ENCODE measurements around the gene SIGLEC12. TPM values are rescaled to one million over a fixed set of nuclear protein-coding genes. Genes with fewer than 3 reads are reported as not detected.
"Not testable (repeated sequence)": the region's sequence is repeated elsewhere in the genome, so short reads cannot be mapped to it uniquely, and the experiment has no call there.

The SIGLEC12 gene
- total RNA-seq, 1 donor from 2014 or later: not detected

GRCh38 chr19:51525651-51526050 lies 24.1 kb upstream of the SIGLEC12 start:
- DNase-seq (ENCODE audit: low spot score): no peak
- intact Hi-C loops (cut with DNase I): no loop called here

DNA sequence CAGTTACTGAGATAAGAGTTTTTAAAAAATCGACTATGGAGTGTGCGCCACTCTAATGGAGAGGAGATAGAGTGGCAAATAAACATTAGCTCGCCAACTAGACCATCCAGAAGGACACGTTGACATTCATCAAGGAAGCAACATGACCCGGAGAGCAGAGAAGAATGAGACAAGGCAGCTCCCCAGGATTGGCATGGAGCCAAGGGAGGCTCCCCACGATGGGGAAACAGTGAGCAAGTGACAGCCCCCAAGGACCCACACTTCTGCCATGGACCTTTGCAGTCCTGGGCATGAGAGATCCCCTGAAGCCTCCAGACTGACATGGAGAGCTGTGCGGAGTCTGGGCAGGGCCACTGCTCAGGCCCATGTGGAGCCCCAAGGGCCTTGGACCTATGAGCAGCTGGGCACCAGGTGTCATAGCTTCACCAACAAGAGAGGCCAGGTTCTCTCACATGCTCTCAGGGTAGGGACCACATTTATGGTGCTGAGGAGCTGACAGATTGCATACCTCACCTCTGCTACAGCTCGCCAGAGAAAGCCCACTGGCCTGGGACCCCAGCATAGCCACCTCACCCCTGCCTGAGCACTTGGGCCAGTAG lies 23.2 kb upstream of the SIGLEC12 start:
- intact Hi-C loops (cut with DNase I): no loop called here
- DNase-seq (ENCODE audit: low spot score): no peak

- intact Hi-C loops (cut with DNase I): no loop called here
- no peak for DNase-seq (ENCODE audit: low spot score)
Observed at GRCh38 chr19:51521781-51522180, 20.2 kb upstream of the SIGLEC12 start.

DNA sequence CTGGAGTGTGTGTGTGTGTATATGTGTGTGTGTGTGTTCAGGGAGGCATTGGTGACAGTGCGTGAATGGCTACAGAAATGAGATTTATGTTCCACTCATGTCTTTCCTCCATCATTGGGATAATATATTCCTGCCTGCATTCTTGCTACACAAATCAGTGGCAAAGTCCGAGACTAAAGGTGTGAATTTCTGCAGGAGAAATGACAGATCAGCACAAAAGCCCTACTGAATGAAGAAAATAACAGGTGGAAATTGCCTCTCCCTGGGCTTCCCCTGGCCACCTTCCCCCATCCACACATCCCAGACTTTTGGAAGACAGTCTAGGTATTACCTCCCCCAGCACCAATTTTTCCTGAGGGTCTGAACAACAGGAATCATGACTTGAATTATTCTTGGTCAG lies 19.8 kb upstream of the SIGLEC12 start:
- no peak for DNase-seq (ENCODE audit: low spot score)
- intact Hi-C loops (cut with DNase I): no loop called here

DNA sequence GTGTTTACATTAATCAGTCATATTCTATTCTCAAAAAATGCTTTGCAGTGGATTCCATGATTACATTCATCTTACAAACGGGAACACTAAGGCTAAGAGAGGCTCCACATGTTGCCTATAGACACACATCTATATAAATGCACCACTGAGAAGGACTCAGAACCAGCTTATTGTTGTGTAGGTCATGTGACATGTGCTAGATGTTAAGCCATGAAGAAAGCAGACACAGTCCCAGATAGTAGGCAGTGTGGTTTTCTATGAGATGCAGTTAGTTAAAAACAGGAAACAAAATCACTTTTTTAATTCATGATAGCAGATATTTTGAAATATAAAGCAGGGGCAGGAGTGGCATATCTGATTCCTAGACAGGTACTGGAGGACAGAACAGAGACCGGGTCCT lies 19.1 kb upstream of the SIGLEC12 start:
- no peak for DNase-seq (ENCODE audit: low spot score)
- intact Hi-C loops (cut with DNase I): no loop called here

GRCh38 chr19:51514866-51515481 lies 13.4 kb upstream of the SIGLEC12 start:
- intact Hi-C loops (cut with DNase I): no loop called here
- no peak for DNase-seq (ENCODE audit: low spot score)

DNA sequence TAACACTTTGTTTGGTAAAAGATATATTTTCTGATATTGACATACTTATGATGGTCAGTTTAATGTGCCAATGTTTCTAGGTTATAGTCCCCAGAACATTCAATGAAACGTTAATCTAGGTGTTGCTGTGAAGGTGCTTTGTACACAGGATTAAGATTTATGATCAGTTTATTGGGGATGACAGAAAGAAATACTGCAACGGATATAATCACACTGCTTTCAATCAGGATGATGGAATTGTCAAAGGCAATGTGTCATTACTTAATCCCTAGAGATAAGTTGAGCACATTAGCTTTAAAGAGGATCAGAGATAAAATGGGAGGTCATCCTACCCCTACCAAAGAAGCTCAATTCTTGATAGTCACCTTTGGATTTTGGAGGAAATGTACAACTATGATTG lies 12.4 kb upstream of the SIGLEC12 start:
- intact Hi-C loops (cut with DNase I): no loop called here
- no peak for DNase-seq (ENCODE audit: low spot score)

GRCh38 chr19:51511353-51511752 lies 9.8 kb upstream of the SIGLEC12 start:
- no peak for DNase-seq (ENCODE audit: low spot score)
- intact Hi-C loops (cut with DNase I): no loop called here

DNA sequence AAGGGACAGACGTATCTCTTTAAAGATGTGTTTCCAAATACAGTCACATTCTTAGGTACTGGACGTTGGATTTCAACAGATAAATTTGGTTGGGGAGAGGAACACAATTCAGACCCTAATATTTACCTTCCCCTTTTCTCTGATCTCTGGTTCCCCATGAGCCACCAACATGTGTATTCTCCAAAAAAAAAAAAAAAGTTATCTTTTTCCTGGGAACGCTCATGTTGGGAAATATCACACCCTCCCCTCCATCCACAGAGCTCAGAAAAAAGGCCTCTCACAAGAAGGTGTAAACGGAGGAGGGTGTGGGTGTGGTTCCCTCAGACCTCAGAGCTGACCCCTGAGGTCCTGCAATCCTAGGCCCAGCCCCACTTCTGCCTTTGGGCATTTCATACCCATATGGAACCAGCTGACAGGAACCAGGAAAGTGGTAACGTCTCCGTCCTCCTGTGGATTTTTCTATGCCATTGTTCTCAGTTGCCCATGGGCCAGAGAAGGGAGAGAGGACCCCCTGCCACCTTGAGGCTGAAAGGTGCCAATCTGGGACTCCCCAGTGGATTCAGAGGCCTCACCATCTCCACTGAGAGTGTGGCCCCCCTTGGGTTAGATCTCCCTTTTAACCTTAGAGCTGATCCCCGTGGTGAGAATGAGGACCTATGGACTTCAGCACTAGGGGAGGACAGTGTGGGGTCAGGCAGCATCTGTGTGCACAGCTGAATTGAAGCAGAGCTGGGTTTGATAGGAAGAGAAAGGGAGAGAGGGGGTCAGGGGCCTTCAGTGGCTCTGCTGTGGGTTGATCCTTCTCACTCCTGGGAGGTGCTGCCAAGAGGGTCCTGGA lies 8.4 kb upstream of the SIGLEC12 start:
- intact Hi-C loops (cut with DNase I): no loop called here
- DNase-seq (ENCODE audit: low spot score): no peak

- no peak for DNase-seq (ENCODE audit: low spot score)
- intact Hi-C loops (cut with DNase I): no loop called here
Observed at GRCh38 chr19:51508059-51508733, 6.6 kb upstream of the SIGLEC12 start.

DNA sequence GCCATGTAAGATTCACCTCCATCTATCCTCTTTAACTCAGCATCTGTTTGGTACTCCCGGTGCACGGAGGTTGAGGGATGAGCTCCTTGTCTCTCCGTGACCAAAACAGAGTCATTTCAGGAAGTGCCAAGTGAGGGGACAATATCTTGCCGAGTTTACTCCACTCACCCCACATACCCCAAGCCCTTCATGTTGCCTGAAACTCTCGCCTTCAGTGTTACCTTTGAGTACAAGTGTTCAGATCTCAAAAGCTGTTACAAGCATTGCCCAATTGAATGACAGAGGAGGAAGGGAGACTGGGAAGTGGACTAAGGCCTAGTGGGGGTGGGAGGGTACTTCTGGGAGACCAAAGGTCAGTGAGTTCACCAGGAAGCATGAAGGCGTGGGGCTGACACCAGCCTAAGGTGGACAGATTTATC lies 6.0 kb upstream of the SIGLEC12 start:
- intact Hi-C loops (cut with DNase I): no loop called here

GRCh38 chr19:51507192-51507591 lies 5.6 kb upstream of the SIGLEC12 start:
- intact Hi-C loops (cut with DNase I): no loop called here

More for the DNA sequence above, 6.0 kb upstream of the SIGLEC12 start:
- no peak for DNase-seq (ENCODE audit: low spot score)

DNA sequence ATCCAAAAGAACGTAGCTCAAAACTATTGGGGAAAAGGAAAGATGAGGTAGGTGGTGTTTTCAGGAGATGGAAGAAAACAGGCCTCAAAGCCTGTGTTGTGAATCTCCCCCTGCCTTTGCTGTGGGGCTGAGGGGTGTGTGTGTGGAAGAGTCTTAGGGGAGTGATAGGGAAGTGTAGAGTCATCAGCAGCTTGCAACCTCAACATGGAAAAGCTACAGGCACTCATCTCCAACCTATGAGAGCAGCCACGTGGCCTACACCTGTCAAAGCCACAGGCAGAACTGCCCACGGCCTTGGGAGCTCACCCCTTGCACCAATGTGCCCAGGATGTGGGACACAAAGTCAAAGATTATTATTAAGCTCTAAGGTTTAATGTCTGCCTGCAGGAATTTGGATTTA lies 4.3 kb upstream of the SIGLEC12 start:
- DNase-seq (ENCODE audit: low spot score): no peak
- intact Hi-C loops (cut with DNase I): no loop called here

More at GRCh38 chr19:51507192-51507591, 5.6 kb upstream of the SIGLEC12 start:
- no peak for DNase-seq (ENCODE audit: low spot score)

DNA sequence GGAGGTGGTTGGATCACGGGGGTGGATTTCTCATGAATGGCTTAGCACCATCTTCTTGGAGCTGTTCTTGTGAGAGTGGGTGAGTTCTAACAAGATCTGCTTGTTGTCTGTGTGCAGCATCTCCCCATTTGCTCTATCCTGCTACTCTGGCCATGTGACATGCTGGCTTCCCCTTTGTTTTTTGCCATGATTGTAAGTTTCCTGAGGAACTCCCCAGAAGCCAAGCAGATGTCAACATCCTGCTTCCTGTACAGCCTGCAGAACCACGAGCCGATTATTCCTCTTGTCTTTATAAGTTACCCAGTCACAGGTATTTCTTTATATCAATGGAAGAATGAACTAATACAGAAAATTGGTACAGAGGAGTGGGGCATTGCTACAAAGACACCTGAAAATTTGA lies 2.3 kb upstream of the SIGLEC12 start:
- no peak for DNase-seq (ENCODE audit: low spot score)
- intact Hi-C loops (cut with DNase I): no loop called here

GRCh38 chr19:51503286-51503817 lies 1.8 kb upstream of the SIGLEC12 start:
- intact Hi-C loops (cut with DNase I): no loop called here
- DNase-seq (ENCODE audit: low spot score): no peak

DNA sequence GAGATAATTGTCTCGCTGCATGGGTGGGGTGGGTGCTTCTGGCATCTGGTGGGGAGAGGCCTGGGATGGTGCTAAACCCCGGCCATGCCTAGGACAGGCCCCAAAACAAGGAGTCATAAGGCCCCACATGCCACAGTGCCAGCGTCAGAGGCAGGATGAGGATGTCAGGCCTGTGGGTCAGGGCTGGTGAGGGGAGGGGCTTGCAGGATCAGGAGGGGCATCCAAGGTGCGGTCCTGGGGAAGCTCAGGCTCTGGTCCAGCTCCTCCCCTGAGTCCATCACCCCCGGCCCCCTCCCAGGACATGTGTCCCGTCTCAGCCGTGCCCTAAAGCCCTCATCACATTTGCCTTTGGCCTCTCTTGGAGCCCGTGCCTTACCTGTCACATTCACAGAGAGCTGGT lies 669 bp downstream of the SIGLEC12 start:
- DNase-seq (ENCODE audit: low spot score); intact Hi-C loops (cut with DNase I): not testable (repeated sequence)

DNA sequence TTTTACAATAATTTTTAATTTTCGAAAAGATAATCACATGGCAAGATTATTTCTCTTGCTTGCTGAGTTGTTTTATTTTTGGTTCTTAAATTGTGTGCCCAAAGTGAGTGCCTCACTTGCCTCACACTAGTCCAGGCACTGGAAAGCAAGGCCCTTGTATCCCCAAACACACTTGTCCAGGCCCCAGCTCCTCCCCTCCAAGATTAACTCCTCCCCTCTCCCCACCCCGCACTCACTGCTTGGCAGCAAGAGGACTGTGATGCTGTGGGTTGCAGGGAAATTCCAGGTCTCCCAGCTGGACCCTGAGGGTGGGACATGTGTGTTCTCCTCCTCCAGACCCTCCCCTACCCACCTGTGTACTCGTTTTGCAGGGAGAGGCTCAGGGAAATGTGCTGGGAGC lies 3.9 kb downstream of the SIGLEC12 start:
- no peak for DNase-seq (ENCODE audit: low spot score)
- intact Hi-C loops (cut with DNase I): no loop called here

DNA sequence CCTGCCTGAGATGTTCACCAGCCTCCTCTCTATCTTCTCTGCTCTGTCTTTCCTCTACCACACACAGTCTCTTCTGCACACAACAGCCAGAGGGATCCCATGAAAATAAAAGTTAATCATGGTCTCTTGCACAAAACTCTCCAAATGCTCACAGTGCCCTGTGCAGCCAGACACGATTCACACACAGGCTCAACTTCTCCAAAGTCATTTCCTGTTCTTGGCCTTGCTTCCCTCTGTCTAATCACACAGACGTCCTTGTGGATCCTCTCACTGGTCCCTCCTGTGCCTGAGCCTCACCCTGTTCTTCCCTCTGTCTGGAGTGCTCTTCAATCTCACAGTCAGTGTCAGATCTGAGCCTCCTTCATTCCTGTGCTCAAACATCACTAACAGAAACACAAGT lies 7.8 kb downstream of the SIGLEC12 start:
- no peak for DNase-seq (ENCODE audit: low spot score)
- intact Hi-C loops (cut with DNase I): no loop called here

DNA sequence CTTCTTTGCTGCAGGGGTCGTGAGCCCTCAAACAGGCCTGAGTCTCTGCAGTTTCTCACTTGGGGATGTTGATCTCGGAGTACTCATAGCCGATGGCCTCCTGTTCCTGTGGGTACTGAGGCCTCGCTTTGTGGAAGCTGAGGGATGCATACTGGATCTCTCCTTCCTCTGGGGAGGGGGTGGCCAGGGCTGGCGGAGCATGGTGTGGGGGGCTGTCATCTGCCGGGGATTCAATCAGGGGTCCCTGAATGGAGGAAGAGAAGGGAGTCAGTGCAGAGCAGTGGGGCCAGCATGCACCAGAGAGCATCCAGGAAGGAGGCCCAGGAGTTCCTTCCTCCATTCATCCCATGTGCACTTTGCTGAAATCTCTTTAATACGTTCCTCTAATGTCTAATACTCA lies 10.0 kb downstream of the SIGLEC12 start:
- DNase-seq (ENCODE audit: low spot score): no peak
- intact Hi-C loops (cut with DNase I): no loop called here

- DNase-seq (ENCODE audit: low spot score): no peak
- intact Hi-C loops (cut with DNase I): no loop called here
Observed at GRCh38 chr19:51490676-51491075, 10.9 kb downstream of the SIGLEC12 start.

Data from cardiac septum (tissue), 1 donor.